Caco-2 (cell line): ENCODE measurements around the gene TAAR1. TPM values are rescaled to one million over a fixed set of nuclear protein-coding genes. Genes with fewer than 3 reads are reported as not detected.

Experiments used
- BruUV-seq: library from RNA; stranded (reverse); fragments of 400-500 nt; replicated peaks from 2 replicates; lab custom pipeline; 2021; lab: Mats Ljungman, UMichigan
- CTCF ChIA-PET: fragments of 300-600 bp; sonication (Branson Sonifier 250); formaldehyde crosslinking; loops from one replicate; lab custom pipeline; 2022; ENCODE audit warnings: antibody characterized with exemption; lab: Charles Lee
- POLR2A ChIA-PET: fragments of 300-600 bp; sonication (Branson Sonifier 250); formaldehyde crosslinking; loops from one replicate; lab custom pipeline; 2022; ENCODE audit warnings: antibody characterized with exemption; lab: Charles Lee
- DNase-seq, 2 experiments: peaks; one replicate each; pipeline versions ENCODE4 v3.0.0 to v3.0.0-alpha.2; 2020 to 2022
- H3K27me3 ChIP-seq: replicated peaks from 2 replicates; pipeline ENCODE4 v1.6.0; 2011; ENCODE audit warnings: low read length; ENCODE audit not compliant: control insufficient read depth, insufficient read depth
- H3K36me3 ChIP-seq: 2 replicates; pipeline ENCODE4 v1.5.1; 2011; ENCODE audit warnings: low read length; ENCODE audit not compliant: control insufficient read depth, insufficient read depth
- H3K4me1 ChIP-seq: fragments of 250-450 bp; sonication (Bioruptor Pico); 2 replicates; pipeline ENCODE4 v1.5.1; 2020; ENCODE audit warnings: mild to moderate bottlenecking
- H3K4me3 ChIP-seq: 2 replicates; pipeline ENCODE4 v1.5.1; 2011; ENCODE audit warnings: low read depth, mild to moderate bottlenecking, control low read depth, low read length
- H3K9me3 ChIP-seq: fragments of 250-450 bp; sonication (Bioruptor Pico); 2 replicates; pipeline ENCODE4 v1.5.1; 2020; ENCODE audit warnings: mild to moderate bottlenecking, moderate library complexity
- H3K27ac Mint-ChIP-seq: one replicate; pipeline ENCODE4 v1.8.0; 2022; ENCODE audit warnings: mixed read lengths; ENCODE audit not compliant: unreplicated experiment
- H3K27me3 Mint-ChIP-seq: one replicate; pipeline ENCODE4 v1.8.0; 2022; ENCODE audit warnings: mixed read lengths; ENCODE audit not compliant: insufficient read depth, unreplicated experiment
- H3K36me3 Mint-ChIP-seq: one replicate; pipeline ENCODE4 v1.8.0; 2022; ENCODE audit warnings: mild to moderate bottlenecking, mixed read lengths; ENCODE audit not compliant: insufficient read depth, unreplicated experiment
- H3K4me1 Mint-ChIP-seq: one replicate; pipeline ENCODE4 v1.8.0; 2022; ENCODE audit warnings: low read depth, mixed read lengths; ENCODE audit not compliant: unreplicated experiment
- H3K4me3 Mint-ChIP-seq: one replicate; pipeline ENCODE4 v1.8.0; 2022; ENCODE audit warnings: mild to moderate bottlenecking, moderate library complexity, mixed read lengths; ENCODE audit not compliant: unreplicated experiment
- H3K9me3 Mint-ChIP-seq: one replicate; pipeline ENCODE4 v1.8.0; 2022; ENCODE audit warnings: mixed read lengths; ENCODE audit not compliant: unreplicated experiment
- CTCF ChIP-seq, 2 experiments: fragments of 200-600 bp in 1 of 2; IDR thresholded peaks; 1 replicate in 1 of 2; 2 replicates in 1 of 2; pipeline versions ENCODE4 v1.5.1 to v1.8.0; 2011 to 2022; ENCODE audit warnings: antibody characterized with exemption in 1 of 2, control low read depth in 1 of 2, inconsistent platforms in 1 of 2, low read depth in 1 of 2, low read length in 1 of 2, mild to moderate bottlenecking in 1 of 2, moderate library complexity in 1 of 2; ENCODE audit not compliant: insufficient read depth in 1 of 2, severe bottlenecking in 1 of 2, unreplicated experiment in 1 of 2
- intact Hi-C: fragments of 100-400 bp; cut with micrococcal nuclease; formaldehyde crosslinking; loops from one replicate; pipeline ENCODE4 v1.10.0; 2022; ENCODE audit not compliant: unreplicated experiment
- total RNA-seq: library from RNA; stranded (reverse); gene quantifications from 2 replicates; pipeline ENCODE4 v1.2.3, GENCODE V29; 2022

Gene TAAR1
- total RNA-seq, 1 experiment from 2014 or later = not detected

- no peak overlapping the region for H3K4me3 ChIP-seq
- H3K36me3 Mint-ChIP-seq = no peaks in the 10 kb centered on the region
- TF ChIP-seq CTCF (IDR thresholded peaks at IDR 0.05; ENCODE audit: insufficient read depth in 1 of 2, low read depth in 1 of 2, low read length in 1 of 2, severe bottlenecking in 1 of 2, unreplicated experiment in 1 of 2) = no peak
- H3K36me3 ChIP-seq = no peaks in the 10 kb centered on the region
- H3K4me1 ChIP-seq = 0 out of 2 replicates have a peak, but pooled peaks cover 4% of the 10 kb centered on the region
- peaks cover 5% of the 10 kb centered on the region for H3K27me3 Mint-ChIP-seq
- ChIA-PET CTCF (no interaction called here), POLR2A (no interaction called here)
- H3K4me3 Mint-ChIP-seq = no peak overlapping the region
- no peaks in the 10 kb centered on the region for H3K4me1 Mint-ChIP-seq
- no peaks in the 10 kb centered on the region for H3K27me3 ChIP-seq
- no peaks in the 10 kb centered on the region for H3K9me3 ChIP-seq
- no peaks in the 10 kb centered on the region for H3K9me3 Mint-ChIP-seq
- intact Hi-C loops = no loop called here
- no peak for DNase-seq
- H3K27ac Mint-ChIP-seq = no peak overlapping the region
- no TSS peak for BruUV-seq
Observed at GRCh38 chr6:132686531-132686930, 27.5 kb upstream of the TAAR1 start.

- Histone ChIP-seq H3K9me3 (no peaks in the 10 kb centered on the region), H3K36me3 (no peaks in the 10 kb centered on the region), H3K4me3 (no peak overlapping the region), H3K4me1 (0 out of 2 replicates have a peak, but pooled peaks cover 4% of the 10 kb centered on the region), H3K27me3 (no peaks in the 10 kb centered on the region)
- POLR2A ChIA-PET = no interaction called here
- Mint-ChIP-seq H3K9me3 (no peaks in the 10 kb centered on the region), H3K27ac (no peak overlapping the region), H3K4me3 (no peak overlapping the region), H3K36me3 (no peaks in the 10 kb centered on the region), H3K4me1 (no peaks in the 10 kb centered on the region), H3K27me3 (peaks cover 5% of the 10 kb centered on the region)
- no peak for DNase-seq
- TF ChIP-seq CTCF (IDR thresholded peaks at IDR 0.05; ENCODE audit: insufficient read depth in 1 of 2, low read depth in 1 of 2, low read length in 1 of 2, severe bottlenecking in 1 of 2, unreplicated experiment in 1 of 2) = no peak
- no TSS peak for BruUV-seq
- CTCF ChIA-PET = no interaction called here
- intact Hi-C loops = no loop called here
Observed at GRCh38 chr6:132685009-132685408, 26.0 kb upstream of the TAAR1 start.

- Mint-ChIP-seq H3K27me3 (peaks cover 2% of the 10 kb centered on the region), H3K4me1 (no peaks in the 10 kb centered on the region), H3K9me3 (no peaks in the 10 kb centered on the region), H3K4me3 (no peak overlapping the region), H3K36me3 (no peaks in the 10 kb centered on the region), H3K27ac (no peak overlapping the region)
- no peaks in the 10 kb centered on the region for H3K36me3 ChIP-seq
- intact Hi-C loops = no loop called here
- H3K4me1 ChIP-seq = 0 out of 2 replicates have a peak, but pooled peaks cover 4% of the 10 kb centered on the region
- no peaks in the 10 kb centered on the region for H3K27me3 ChIP-seq
- no peaks in the 10 kb centered on the region for H3K9me3 ChIP-seq
- TF ChIP-seq CTCF (IDR thresholded peaks at IDR 0.05; ENCODE audit: insufficient read depth in 1 of 2, low read depth in 1 of 2, low read length in 1 of 2, severe bottlenecking in 1 of 2, unreplicated experiment in 1 of 2) = no peak
- no TSS peak for BruUV-seq
- no peak overlapping the region for H3K4me3 ChIP-seq
- POLR2A ChIA-PET = no interaction called here
- CTCF ChIA-PET = no interaction called here
- no peak for DNase-seq
Observed at GRCh38 chr6:132684272-132684671, 25.3 kb upstream of the TAAR1 start.
